Measurements from ENCODE around the gene DPYSL5. TPM values are rescaled to one million over a fixed set of nuclear protein-coding genes. Genes with fewer than 3 reads are reported as not detected.

Gene DPYSL5
- total and polyA plus RNA-seq, 2 donors from 2014 or later = not detected

- intact Hi-C loops (cut with DNase I) = no loop called here
- Histone ChIP-seq H3K4me1 (ENCODE audit: control insufficient read depth in 2 of 3, insufficient read depth in 2 of 3, low read depth in 1 of 3, low read length in 3 of 3) (no peaks in the 10 kb centered on the region), H3K27ac (ENCODE audit: low read depth in 2 of 2, low read length in 2 of 2) (no peak overlapping the region), H3K9ac (ENCODE audit: low read length in 3 of 3) (no peak overlapping the region), H3K4me3 (ENCODE audit: low read length in 3 of 3) (no peak overlapping the region), H3K27me3 (ENCODE audit: control insufficient read depth, insufficient read depth, low read length) (no peaks in the 10 kb centered on the region), H3K9me3 (ENCODE audit: control insufficient read depth in 2 of 3, insufficient read depth in 1 of 3, low read length in 3 of 3) (no peaks in the 10 kb centered on the region), H3K36me3 (ENCODE audit: control insufficient read depth in 2 of 3, insufficient read depth in 3 of 3, low read length in 3 of 3) (no peaks in the 10 kb centered on the region)
- DNase-seq = peak in 3 of 5 donors; percentile 49 to 70 (median 64)
- no peak for TF ChIP-seq CTCF (IDR thresholded peaks at IDR 0.05; ENCODE audit: borderline replicate concordance, extremely low read depth, insufficient read depth)
- no peak for FAIRE-seq
These were observed 64.3 kb downstream of the DPYSL5 start for GRCh38 chr2:26911911-26912861.

GRCh38 chr2:26913606-26913998 lies 65.7 kb downstream of the DPYSL5 start:
- no peak for TF ChIP-seq CTCF (IDR thresholded peaks at IDR 0.05; ENCODE audit: borderline replicate concordance, extremely low read depth, insufficient read depth)
- DNase-seq (peak in 1 of 5 donors; percentile 27), FAIRE-seq (no peak)
- H3K9ac ChIP-seq (ENCODE audit: low read length in 3 of 3) = no peak overlapping the region
- no peaks in the 10 kb centered on the region for H3K27me3 ChIP-seq (ENCODE audit: control insufficient read depth, insufficient read depth, low read length)
- H3K4me1 ChIP-seq (ENCODE audit: control insufficient read depth in 2 of 3, insufficient read depth in 2 of 3, low read depth in 1 of 3, low read length in 3 of 3) = no peaks in the 10 kb centered on the region
- intact Hi-C loops (cut with DNase I) = no loop called here
- H3K36me3 ChIP-seq (ENCODE audit: control insufficient read depth in 2 of 3, insufficient read depth in 3 of 3, low read length in 3 of 3) = no peaks in the 10 kb centered on the region
- no peak overlapping the region for H3K4me3 ChIP-seq (ENCODE audit: low read length in 3 of 3)
- H3K9me3 ChIP-seq (ENCODE audit: control insufficient read depth in 2 of 3, insufficient read depth in 1 of 3, low read length in 3 of 3) = no peaks in the 10 kb centered on the region
- H3K27ac ChIP-seq (ENCODE audit: low read depth in 2 of 2, low read length in 2 of 2) = no peak overlapping the region

GRCh38 chr2:26913999-26914658 lies 66.2 kb downstream of the DPYSL5 start:
- no peak overlapping the region for H3K4me3 ChIP-seq (ENCODE audit: low read length in 3 of 3)
- no peak overlapping the region for H3K9ac ChIP-seq (ENCODE audit: low read length in 3 of 3)
- H3K36me3 ChIP-seq (ENCODE audit: control insufficient read depth in 2 of 3, insufficient read depth in 3 of 3, low read length in 3 of 3) = no peaks in the 10 kb centered on the region
- intact Hi-C loops (cut with DNase I) = no loop called here
- DNase-seq (no peak), FAIRE-seq (no peak)
- no peaks in the 10 kb centered on the region for H3K4me1 ChIP-seq (ENCODE audit: control insufficient read depth in 2 of 3, insufficient read depth in 2 of 3, low read depth in 1 of 3, low read length in 3 of 3)
- no peak for TF ChIP-seq CTCF (IDR thresholded peaks at IDR 0.05; ENCODE audit: borderline replicate concordance, extremely low read depth, insufficient read depth)
- H3K9me3 ChIP-seq (ENCODE audit: control insufficient read depth in 2 of 3, insufficient read depth in 1 of 3, low read length in 3 of 3) = no peaks in the 10 kb centered on the region
- no peak overlapping the region for H3K27ac ChIP-seq (ENCODE audit: low read depth in 2 of 2, low read length in 2 of 2)
- no peaks in the 10 kb centered on the region for H3K27me3 ChIP-seq (ENCODE audit: control insufficient read depth, insufficient read depth, low read length)

All from kidney (tissue), 14 donors.